HuH-7.5 (cell line): ENCODE measurements around the gene UPK3A.

Experiments
- DNase-seq: peaks from one replicate; pipeline ENCODE4 v3.0.0; 2011; ENCODE audit warnings: low spot score

Gene UPK3A

DNA sequence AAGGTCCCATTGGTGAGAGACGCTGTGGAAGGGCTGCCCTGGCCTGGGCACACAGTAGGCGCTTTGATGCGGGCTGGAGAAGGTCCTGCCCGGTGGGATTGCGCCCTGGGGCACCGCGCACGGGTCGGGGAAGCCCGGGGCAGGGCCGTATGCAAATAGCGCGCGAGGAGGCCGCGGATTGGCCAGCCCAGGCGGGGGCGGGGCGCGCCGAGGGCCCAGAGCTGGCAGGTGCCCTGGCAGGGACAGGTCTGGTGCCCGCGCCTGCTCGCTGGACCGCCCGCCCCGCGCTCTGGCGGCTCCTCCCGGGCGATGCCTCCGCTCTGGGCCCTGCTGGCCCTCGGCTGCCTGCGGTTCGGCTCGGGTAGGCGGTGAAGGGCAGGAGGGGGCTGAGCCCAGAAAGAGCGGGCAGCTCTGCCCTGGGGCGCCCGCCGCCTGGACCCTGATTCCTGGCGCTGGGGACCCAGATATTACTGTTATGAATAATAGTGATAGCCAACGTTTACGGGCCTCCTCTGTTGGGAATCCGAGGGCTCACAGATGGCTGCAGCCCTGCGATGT, at the start of gene UPK3A:
UPK3A (plus strand) TSS at position 245 of the 558 bp plus-strand sequence; CDS start at position 310, 65 bp downstream.
- DNase-seq: no peak

GRCh38 chr22:45235101-45235777, 49.5 kb upstream of the UPK3A start:
- no peak for DNase-seq

DNA sequence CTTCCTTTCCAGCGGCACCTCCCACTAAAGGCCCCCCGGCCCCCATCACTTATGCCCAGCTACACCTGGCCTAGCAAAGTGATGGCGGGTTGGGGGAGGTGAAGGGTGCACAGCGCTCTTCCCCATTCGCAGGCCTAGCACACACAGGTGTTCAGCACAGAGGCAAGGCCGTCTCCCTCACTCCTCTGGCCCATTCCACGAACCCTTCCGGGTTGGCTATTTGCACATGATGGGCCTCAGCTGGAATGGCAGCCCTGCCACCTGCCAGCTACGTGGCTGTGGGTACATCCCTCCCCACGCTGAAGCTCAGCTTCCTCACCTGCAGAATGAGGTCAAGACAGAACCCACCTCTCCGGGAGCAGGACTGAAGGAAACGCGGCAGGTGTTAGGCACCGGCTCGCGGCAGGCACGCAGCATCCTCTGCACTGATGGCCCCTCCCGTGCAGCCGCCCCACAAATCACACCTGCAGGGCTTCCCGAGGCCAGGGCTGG, 48.9 kb upstream of the UPK3A start:
- DNase-seq: no peak

- no peak for DNase-seq
These were observed 47.4 kb upstream of the UPK3A start for GRCh38 chr22:45237065-45237990.

- no peak for DNase-seq
These were observed 46.4 kb upstream of the UPK3A start for GRCh38 chr22:45238076-45238956.

- DNase-seq: no peak
These were observed 45.6 kb upstream of the UPK3A start for GRCh38 chr22:45238957-45239680.

GRCh38 chr22:45239681-45240051, 45.1 kb upstream of the UPK3A start:
- no peak for DNase-seq

DNA sequence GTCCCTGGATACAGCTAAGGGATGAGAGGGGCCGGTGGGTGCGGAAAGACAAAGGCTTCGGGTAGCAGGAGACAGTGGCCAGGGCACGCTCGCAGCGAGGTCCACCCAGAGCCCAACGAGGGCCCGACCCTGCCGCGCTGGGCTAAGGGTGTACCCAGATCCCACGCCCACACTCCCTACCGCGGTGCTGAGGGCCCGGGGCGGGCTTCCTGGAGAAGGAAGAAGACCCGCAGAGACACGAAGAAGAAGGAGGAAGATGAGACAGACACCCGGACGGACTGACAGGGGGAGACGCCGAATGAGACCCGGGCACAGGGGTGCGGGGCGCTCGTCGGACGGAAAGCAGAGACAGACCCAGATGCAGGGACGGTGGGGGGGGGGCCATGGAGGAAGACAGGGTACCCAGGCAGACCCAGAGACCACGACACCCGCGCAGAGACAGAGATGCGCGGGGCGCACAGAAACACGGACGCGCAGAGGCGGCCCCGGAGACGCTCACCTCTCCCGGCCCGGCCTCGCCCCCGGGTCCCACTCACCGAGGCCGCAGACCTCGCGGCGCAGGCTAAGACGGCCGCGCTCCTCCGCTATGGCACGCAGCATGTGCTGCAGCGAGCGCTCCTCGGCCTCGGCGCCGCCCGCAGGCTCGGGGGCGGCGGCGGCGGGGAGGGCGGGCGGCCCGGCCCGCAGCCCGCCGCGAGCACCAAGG, 44.5 kb upstream of the UPK3A start:
- DNase-seq: peak; percentile 61

- peak; percentile 89 for DNase-seq
These were observed 43.7 kb upstream of the UPK3A start, which contains the start of gene KIAA0930 for GRCh38 chr22:45240810-45241631. Gene KIAA0930, minus strand, starts transcription at chr22:45240894. Its CDS starts 191 bp downstream, at chr22:45240703.

DNA sequence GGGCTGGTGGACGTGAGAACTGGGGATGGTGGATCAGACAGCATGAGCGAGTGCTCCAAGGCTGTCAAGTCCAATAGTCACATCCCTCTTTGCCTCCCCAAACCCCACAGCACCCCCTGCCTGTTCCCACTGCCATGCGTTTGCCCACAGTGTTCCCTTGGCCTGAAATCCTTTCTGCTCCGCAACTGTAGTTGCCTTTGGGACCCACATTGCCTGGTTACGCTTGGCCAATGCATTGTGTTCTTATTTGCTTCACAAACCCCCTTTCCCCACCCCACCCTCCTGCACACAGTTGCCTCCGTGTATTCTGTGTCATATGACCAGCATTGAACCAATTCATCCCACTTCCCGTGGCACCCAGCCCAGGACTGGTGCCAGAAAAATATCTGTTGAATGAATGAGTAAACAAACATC, 42.0 kb upstream of the UPK3A start:
- DNase-seq: no peak

- DNase-seq: no peak
These were observed 39.8 kb upstream of the UPK3A start for GRCh38 chr22:45244916-45245315.

GRCh38 chr22:45246060-45246985, 38.4 kb upstream of the UPK3A start:
- peak; percentile 84 for DNase-seq

- DNase-seq: no peak
These were observed 35.8 kb upstream of the UPK3A start for GRCh38 chr22:45248832-45249561.

GRCh38 chr22:45251825-45252224, 32.9 kb upstream of the UPK3A start:
- no peak for DNase-seq

- DNase-seq: no peak
These were observed 31.6 kb upstream of the UPK3A start for GRCh38 chr22:45253039-45253641.

DNA sequence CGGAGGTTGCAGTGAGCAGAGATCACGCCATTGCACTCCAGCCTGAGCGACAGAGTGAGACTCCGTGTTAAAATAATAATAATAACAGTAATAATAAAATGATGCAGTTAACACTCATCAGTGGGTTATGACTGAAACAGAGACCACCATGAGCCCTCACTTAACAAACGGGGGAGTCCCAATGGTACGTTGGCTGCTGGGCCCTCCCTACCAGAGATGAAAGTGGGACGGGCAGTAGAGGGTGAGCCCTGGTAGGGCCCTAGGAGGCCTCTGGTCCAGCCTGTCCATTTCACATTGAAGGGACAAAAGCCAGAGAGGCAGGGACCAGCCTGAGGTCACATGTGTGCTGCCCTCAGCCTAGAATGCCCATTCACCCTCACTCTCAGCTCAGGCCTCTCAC, 30.4 kb upstream of the UPK3A start:
- DNase-seq: no peak

DNA sequence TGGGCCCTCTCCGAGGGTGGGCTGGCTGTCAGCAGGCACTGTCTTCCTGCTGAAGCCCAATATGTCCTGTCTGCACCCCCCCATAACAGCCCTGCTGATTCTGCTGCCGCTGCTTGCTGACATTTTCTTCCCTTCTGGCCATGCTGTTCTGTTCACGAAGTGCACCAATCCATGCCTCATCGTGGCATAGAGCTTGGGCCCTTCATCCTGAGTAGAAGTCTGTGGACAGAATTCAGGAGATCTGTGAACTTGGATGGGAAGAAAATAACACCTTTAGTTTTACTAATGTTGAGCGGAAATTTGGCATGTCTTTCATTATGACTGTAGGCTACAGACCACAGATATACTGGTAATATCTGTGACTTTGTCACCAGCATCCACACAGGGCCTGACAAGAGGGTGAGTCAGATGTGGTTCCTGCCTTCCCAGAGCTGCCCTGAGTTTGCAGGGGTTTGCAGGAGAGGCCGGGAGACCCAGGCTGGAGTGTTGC, 29.9 kb upstream of the UPK3A start:
- no peak for DNase-seq
